CD4-positive, alpha-beta T cell (primary cell): ENCODE data around the gene KLRF2. TPM values are rescaled to one million over a fixed set of nuclear protein-coding genes. Genes with fewer than 3 reads are reported as not detected.

Source experiments
- ATAC-seq: fragments of 200-7000 bp; cut with Tn5 transposase; one replicate; pipeline ENCODE4 v1.10.0; 2022; ENCODE audit warnings: mild to moderate bottlenecking; ENCODE audit not compliant: poor library complexity
- CTCF ChIA-PET: fragments of 350-600 bp; sonication (Branson Sonifier 250); formaldehyde crosslinking; loops from one replicate; lab custom pipeline; 2021; ENCODE audit warnings: antibody characterized with exemption, inconsistent platforms; lab: Charles Lee
- POLR2A ChIA-PET: fragments of 350-600 bp; sonication (Branson Sonifier 250); formaldehyde crosslinking; loops from one replicate; lab custom pipeline; 2021; ENCODE audit warnings: antibody characterized with exemption, inconsistent platforms; lab: Charles Lee
- DNase-seq, 14 experiments: peaks; one replicate each; pipeline ENCODE4 v3.0.0-alpha.2; 2013 to 2020; ENCODE audit warnings: mixed read lengths in 2 of 14
- H3K27ac ChIP-seq, 2 donors: one replicate each; pipeline versions ENCODE4 v1.5.1 to v1.7.0; 2013; ENCODE audit warnings: low read length in 2 of 2, low read depth in 1 of 2, mild to moderate bottlenecking in 1 of 2
- H3K27me3 ChIP-seq, 2 experiments: 1 replicate in 1 of 2; 2 replicates in 1 of 2; pipeline versions ENCODE4 v1.6.1 to v1.7.0; 2013; ENCODE audit warnings: low read length in 2 of 2, control low read depth in 1 of 2, mild to moderate bottlenecking in 1 of 2, moderate library complexity in 1 of 2; ENCODE audit not compliant: insufficient read depth in 2 of 2, control insufficient read depth in 1 of 2
- H3K36me3 ChIP-seq: one replicate; pipeline ENCODE4 v1.6.1; 2013; ENCODE audit warnings: low read length, control low read depth; ENCODE audit not compliant: insufficient read depth
- H3K4me1 ChIP-seq: one replicate; pipeline ENCODE4 v1.6.1; 2013; ENCODE audit warnings: low read length, control low read depth; ENCODE audit not compliant: insufficient read depth
- H3K4me3 ChIP-seq: one replicate; pipeline ENCODE4 v1.5.1; 2013; ENCODE audit warnings: mild to moderate bottlenecking, low read length, moderate library complexity
- H3K9me3 ChIP-seq, 2 experiments: 1 replicate in 1 of 2; 2 replicates in 1 of 2; pipeline versions ENCODE4 v1.6.1 to v1.7.0; 2013; ENCODE audit warnings: low read length in 2 of 2, mild to moderate bottlenecking in 2 of 2, control low read depth in 1 of 2, moderate library complexity in 1 of 2; ENCODE audit not compliant: control insufficient read depth in 1 of 2, insufficient read depth in 1 of 2
- H3K27ac Mint-ChIP-seq: one replicate; pipeline ENCODE4 v1.8.0; 2020; ENCODE audit warnings: mixed read lengths
- H3K27me3 Mint-ChIP-seq: one replicate; pipeline ENCODE4 v1.8.0; 2021; ENCODE audit warnings: mixed read lengths
- H3K36me3 Mint-ChIP-seq: one replicate; pipeline ENCODE4 v1.8.0; 2021; ENCODE audit warnings: low read depth, mixed read lengths
- H3K4me1 Mint-ChIP-seq: one replicate; pipeline ENCODE4 v1.8.0; 2021; ENCODE audit warnings: low read depth, mixed read lengths
- H3K4me3 Mint-ChIP-seq: one replicate; pipeline ENCODE4 v1.8.0; 2020; ENCODE audit warnings: mild to moderate bottlenecking, mixed read lengths
- H3K9me3 Mint-ChIP-seq: one replicate; pipeline ENCODE4 v1.8.0; 2020; ENCODE audit warnings: mixed read lengths
- CTCF ChIP-seq: fragments of 200-600 bp; IDR thresholded peaks from one replicate; pipeline ENCODE4 v1.8.0; 2022; ENCODE audit warnings: antibody characterized with exemption, mild to moderate bottlenecking
- intact Hi-C, 2 experiments: fragments of 100-400 bp; cut with DNase I in 1 of 2; cut with micrococcal nuclease in 1 of 2; formaldehyde crosslinking; loops; one replicate each; pipeline versions ENCODE4 v1.15.1 to v1.9.0; 2023 to 2025; cut with DNase I, micrococcal nuclease
- total RNA-seq, 174 experiments: library from RNA in 2 of 174; stranded (reverse) in 2 of 174; gene quantifications; one replicate each; pipeline ENCODE4 v1.2.3 and lab custom pipeline; 2021 to 2026

The KLRF2 gene
- total RNA-seq, 2 experiments from 2014 or later: not detected

- no peak for DNase-seq
- no peaks in the 10 kb centered on the region for H3K36me3 Mint-ChIP-seq
- H3K4me3 Mint-ChIP-seq: no peak overlapping the region
- Histone ChIP-seq H3K27me3 (no peaks in the 10 kb centered on the region), H3K4me1 (peaks cover 4% of the 10 kb centered on the region), H3K9me3 (no peaks in the 10 kb centered on the region), H3K36me3 (no peaks in the 10 kb centered on the region), H3K4me3 (no peak overlapping the region), H3K27ac (no peak overlapping the region)
- no peak for TF ChIP-seq CTCF
- no peak for ATAC-seq
- ChIA-PET POLR2A (interaction anchor here (0.6 to 0.7 kb wide), 2 partner anchors 17 to 75 kb away, joined by 3 read pairs; no protein-coding TSS in a partner anchor), CTCF (no interaction called here)
- H3K27me3 Mint-ChIP-seq: peaks cover 4% of the 10 kb centered on the region
- H3K27ac Mint-ChIP-seq: no peak overlapping the region
- H3K9me3 Mint-ChIP-seq: no peaks in the 10 kb centered on the region
- intact Hi-C loops: loop anchor here (5.0 to 10.0 kb wide), 2 partner anchors 203 to 250 kb away; no protein-coding TSS in a partner anchor
- H3K4me1 Mint-ChIP-seq: peaks cover 31% of the 10 kb centered on the region
Observed at GRCh38 chr12:9941838-9942237, 60.5 kb downstream of the KLRF2 start.

- H3K36me3 ChIP-seq: no peaks in the 10 kb centered on the region
- peak; percentile 64 for ATAC-seq
- Mint-ChIP-seq H3K4me3 (peak overlapping the region; percentile 73), H3K36me3 (no peaks in the 10 kb centered on the region), H3K27ac (no peak overlapping the region), H3K4me1 (peaks cover 38% of the 10 kb centered on the region), H3K9me3 (no peaks in the 10 kb centered on the region), H3K27me3 (peaks cover 4% of the 10 kb centered on the region)
- no peak overlapping the region for H3K27ac ChIP-seq
- intact Hi-C loops: loop anchor here (5.0 to 10.0 kb wide), 2 partner anchors 202 to 249 kb away; no protein-coding TSS in a partner anchor
- H3K27me3 ChIP-seq: no peaks in the 10 kb centered on the region
- TF ChIP-seq CTCF: no peak
- CTCF ChIA-PET: no interaction called here
- peak overlapping the region; percentile 21 for H3K4me3 ChIP-seq
- H3K9me3 ChIP-seq: no peaks in the 10 kb centered on the region
- DNase-seq: peak in 4 of 14 experiments; percentile 3 to 41 (median 20)
- H3K4me1 ChIP-seq: peaks cover 4% of the 10 kb centered on the region
- POLR2A ChIA-PET: interaction anchor here (1.4 kb wide), 2 partner anchors 36 to 182 kb away, joined by 3 read pairs; partner anchors contain the start of gene CD69
Observed at GRCh38 chr12:9943240-9943639, 62.0 kb downstream of the KLRF2 start.

- Histone ChIP-seq H3K4me3 (no peak overlapping the region), H3K9me3 (no peaks in the 10 kb centered on the region), H3K27ac (no peak overlapping the region), H3K4me1 (peaks cover 7% of the 10 kb centered on the region), H3K27me3 (no peaks in the 10 kb centered on the region), H3K36me3 (no peaks in the 10 kb centered on the region)
- H3K4me3 Mint-ChIP-seq: peak overlapping the region; percentile 76
- no peak for ATAC-seq
- no peak for DNase-seq
- no peaks in the 10 kb centered on the region for H3K36me3 Mint-ChIP-seq
- CTCF ChIA-PET: no interaction called here
- H3K9me3 Mint-ChIP-seq: no peaks in the 10 kb centered on the region
- H3K4me1 Mint-ChIP-seq: peaks cover 49% of the 10 kb centered on the region
- peaks cover 4% of the 10 kb centered on the region for H3K27me3 Mint-ChIP-seq
- POLR2A ChIA-PET: interaction anchor here (0.7 to 1.4 kb wide), 5 partner anchors 37 to 297 kb away, joined by 3 to 5 read pairs (median 3); partner anchors contain the start of genes CD69 and CLEC2B
- intact Hi-C loops: loop anchor here (5.0 to 10.0 kb wide), 2 partner anchors 200 to 248 kb away; no protein-coding TSS in a partner anchor
- TF ChIP-seq CTCF: no peak
- H3K27ac Mint-ChIP-seq: no peak overlapping the region
Observed at GRCh38 chr12:9944391-9944790, 63.1 kb downstream of the KLRF2 start.

Other genes with a start within 250 kb of the KLRF2 start
- gene CLEC2D, start 211.8 kb upstream of the KLRF2 start, total RNA-seq: 100 to 1,000 TPM; 121 to 122 TPM
- 1 to 10 TPM in 1 of 2 experiments, under 1 TPM in 1; 0.44 to 1.7 TPM for gene CLECL1, start 148.4 kb upstream of the KLRF2 start, total RNA-seq
- 100 to 1,000 TPM; 631 to 659 TPM for gene CD69, start 120.6 kb upstream of the KLRF2 start, total RNA-seq
- gene KLRF1, start 54.0 kb upstream of the KLRF2 start, total RNA-seq: under 1 TPM in 1 of 2 experiments, not detected in 1; 0.44 TPM
- 100 to 1,000 TPM; 152 to 155 TPM for gene CLEC2B, start 12.1 kb upstream of the KLRF2 start, total RNA-seq
- gene CLEC2A, start 50.9 kb downstream of the KLRF2 start, total RNA-seq: not detected
- gene CLEC12A, start 89.9 kb downstream of the KLRF2 start, total RNA-seq: under 1 TPM; 0.22 to 0.42 TPM
- not detected for gene CLEC1B, start 117.6 kb downstream of the KLRF2 start, total RNA-seq
- not detected for gene CLEC12B, start 129.1 kb downstream of the KLRF2 start, total RNA-seq
- under 1 TPM; 0.55 to 0.98 TPM for gene CLEC9A, start 149.2 kb downstream of the KLRF2 start, total RNA-seq
- gene CLEC1A, start 217.5 kb downstream of the KLRF2 start, total RNA-seq: not detected
- 1 to 10 TPM; 2.5 to 3.7 TPM for gene CLEC7A, start 248.7 kb downstream of the KLRF2 start, total RNA-seq